Endothelial cell of umbilical vein (primary cell): ENCODE measurements around the gene PLA2G6. TPM values are rescaled to one million over a fixed set of nuclear protein-coding genes. Genes with fewer than 3 reads are reported as not detected.

Source experiments
- BruUV-seq: library from RNA; stranded (reverse); fragments of 400-500 nt; replicated peaks from 2 replicates; lab custom pipeline; 2021; lab: Mats Ljungman, UMichigan
- CTCF ChIA-PET: fragments of 300-600, 350-600 bp; sonication (Branson Sonifier 250); formaldehyde crosslinking; loops from one replicate; lab custom pipeline; 2021; ENCODE audit warnings: antibody characterized with exemption, inconsistent platforms; lab: Charles Lee
- POLR2A ChIA-PET: fragments of 300-600, 350-600 bp; sonication (Branson Sonifier 250); formaldehyde crosslinking; loops from one replicate; lab custom pipeline; 2021; ENCODE audit warnings: antibody characterized with exemption, inconsistent platforms; lab: Charles Lee
- DNase-seq: peaks from one replicate; pipeline ENCODE4 v3.0.0-alpha.2; 2011; ENCODE audit warnings: low read depth, low spot score
- FAIRE-seq: peaks from 2 replicates; lab custom pipeline; 2011; peaks lifted over from hg19 to GRCh38; lab: Jason Lieb, UNC
- H2AFZ ChIP-seq: 2 replicates; pipeline ENCODE4 v1.6.0; 2012; ENCODE audit warnings: low read depth, low read length, control low read depth, inconsistent platforms
- H3K27ac ChIP-seq: 2 replicates; pipeline ENCODE4 v1.5.1; 2011; ENCODE audit warnings: low read depth, mild to moderate bottlenecking, control low read depth, low read length, moderate library complexity; ENCODE audit not compliant: insufficient read depth
- H3K27me3 ChIP-seq, 2 experiments: 2 replicates each; pipeline versions ENCODE4 v1.6.0 to v1.6.1; 2011; ENCODE audit warnings: low read length in 2 of 2, mixed read lengths in 1 of 2; ENCODE audit not compliant: control insufficient read depth in 2 of 2, insufficient read depth in 2 of 2
- H3K36me3 ChIP-seq, 2 experiments: 2 replicates in 1 of 2; 3 replicates in 1 of 2; pipeline ENCODE4 v1.5.1; 2011; ENCODE audit warnings: low read length in 2 of 2, mild to moderate bottlenecking in 1 of 2, moderate library complexity in 1 of 2; ENCODE audit not compliant: control insufficient read depth in 2 of 2, insufficient read depth in 2 of 2; ENCODE audit errors: extremely low read depth in 1 of 2
- H3K4me1 ChIP-seq: 3 replicates; pipeline ENCODE4 v1.5.1; 2011; ENCODE audit warnings: mild to moderate bottlenecking, low read length; ENCODE audit not compliant: control insufficient read depth, insufficient read depth; ENCODE audit errors: extremely low read depth
- H3K4me2 ChIP-seq: 2 replicates; pipeline ENCODE4 v1.6.1; 2011; ENCODE audit warnings: low read length, control low read depth, mixed read lengths; ENCODE audit not compliant: insufficient read depth
- H3K4me3 ChIP-seq, 3 experiments: fragments of 200-600 bp in 1 of 3; sonication (generic), shearing (Covaris generic) in 1 of 3; replicated peaks in 1 of 3; 2 replicates each; pipeline ENCODE4 v1.5.1; 2011 to 2016; ENCODE audit warnings: control low read depth in 3 of 3, low read length in 3 of 3, mild to moderate bottlenecking in 2 of 3, inconsistent platforms in 1 of 3, low read depth in 1 of 3, moderate library complexity in 1 of 3; ENCODE audit not compliant: insufficient read depth in 1 of 3
- H3K79me2 ChIP-seq: 2 replicates; pipeline ENCODE4 v1.6.0; 2012; ENCODE audit warnings: low read length, inconsistent platforms; ENCODE audit not compliant: control insufficient read depth, insufficient read depth
- H3K9ac ChIP-seq: replicated peaks from 2 replicates; pipeline ENCODE3; 2011; ENCODE audit warnings: low read length, control low read depth; ENCODE audit not compliant: insufficient read depth; ENCODE audit errors: extremely low read depth
- H3K9me1 ChIP-seq: replicated peaks from 3 replicates; pipeline ENCODE4 v1.6.0; 2011; ENCODE audit warnings: mild to moderate bottlenecking, low read length; ENCODE audit not compliant: control insufficient read depth, insufficient read depth; ENCODE audit errors: extremely low read depth
- H3K9me3 ChIP-seq: replicated peaks from 2 replicates; pipeline ENCODE4 v1.5.1; 2012; ENCODE audit warnings: low read length, inconsistent platforms; ENCODE audit not compliant: control insufficient read depth, insufficient read depth
- H4K20me1 ChIP-seq: replicated peaks from 2 replicates; pipeline ENCODE3; 2011; ENCODE audit warnings: mild to moderate bottlenecking, low read length; ENCODE audit not compliant: control insufficient read depth, insufficient read depth; ENCODE audit errors: extremely low read depth
- CTCF ChIP-seq, 2 donors: IDR thresholded peaks; 1 replicate in 1 of 2; 2 replicates in 1 of 2; pipeline ENCODE4 v1.5.1; 2011; ENCODE audit warnings: low read length in 2 of 2, mild to moderate bottlenecking in 2 of 2, moderate library complexity in 2 of 2, control low read depth in 1 of 2, inconsistent platforms in 1 of 2, low read depth in 1 of 2; ENCODE audit not compliant: insufficient read depth in 1 of 2; ENCODE audit errors: extremely low read depth in 1 of 2
- JUN ChIP-seq: IDR thresholded peaks from 2 replicates; pipeline ENCODE4 v1.6.1; 2011; ENCODE audit warnings: borderline replicate concordance, low read depth; ENCODE audit not compliant: insufficient read length, insufficient read depth
- dilution Hi-C: fragments of 300-500 bp; cut with MboI; formaldehyde crosslinking; loops from one replicate; pipeline ENCODE4 v1.15.0; 2019; ENCODE audit warnings: low sequenced_read_pairs; ENCODE audit not compliant: extremely low pct_ligation_motif_present
- intact Hi-C: fragments of 100-400 bp; cut with micrococcal nuclease; formaldehyde crosslinking; loops from one replicate; pipeline ENCODE4 v1.10.0; 2022
- polyA plus RNA-seq, 4 experiments: library from polyadenylated mRNA; depleted of rRNA in 3 of 4; stranded (reverse) in 3 of 4; unstranded in 1 of 4; fragments of >200 nt; gene quantifications; 2 replicates each; pipeline versions ENCODE4 v1.2.1 to v1.2.3, GENCODE V29; 2011 to 2012; ENCODE audit warnings: missing spikeins in 1 of 4
- total RNA-seq: library from RNA; stranded (reverse); gene quantifications from 2 replicates; pipeline ENCODE4 v1.2.3, GENCODE V29; 2021

The PLA2G6 gene
- total and polyA plus RNA-seq, 2 donors (not counting 3 experiments of a cell fraction or from before 2014, with no cell fraction given): 6.6 to 10.3 TPM

- CTCF ChIA-PET: interaction anchor here (0.8 to 3.6 kb wide), 18 partner anchors 9 to 178 kb away, joined by 3 to 44 read pairs (median 6); partner anchors contain the start of gene MAFF
- intact Hi-C loops (loop anchor here (1.0 to 10.0 kb wide), 4 partner anchors 9 to 345 kb away; partner anchors contain the start of gene DMC1), dilution Hi-C loops (no loop called here)
- Histone ChIP-seq H4K20me1 (no peaks in the 10 kb centered on the region), H2AFZ (no peak overlapping the region), H3K9ac (peak overlapping the region; percentile 28), H3K4me2 (peak overlapping the region; percentile 11), H3K4me1 (peaks cover 41% of the 10 kb centered on the region), H3K36me3 (peaks cover 4 to 34% of the 10 kb centered on the region in 2 experiments), H3K9me1 (no peaks in the 10 kb centered on the region), H3K27ac (peak overlapping the region; percentile 77), H3K79me2 (no peaks in the 10 kb centered on the region), H3K4me3 (no peak overlapping the region), H3K9me3 (no peaks in the 10 kb centered on the region), H3K27me3 (no peaks in the 10 kb centered on the region)
- DNase-seq (peak; percentile 85), FAIRE-seq (peak; percentile 96)
- POLR2A ChIA-PET: interaction anchor here (0.6 to 0.8 kb wide), 2 partner anchors 12 to 74 kb away, joined by 3 read pairs; no protein-coding TSS in a partner anchor
- TF ChIP-seq JUN: no peak
- TF ChIP-seq CTCF (IDR thresholded peaks at IDR 0.05; ENCODE audit: extremely low read depth in 1 of 2, insufficient read depth in 1 of 2, low read depth in 1 of 2, low read length in 2 of 2): peak; percentile 59 to 70
- BruUV-seq: no TSS peak
Measured at GRCh38 chr22:38230108-38230825, 48.6 kb upstream of the PLA2G6 start.
